SK-N-SH treated with all-trans-retinoic acid at 6 μM for 48 hours (cell line): ENCODE data around the gene TTLL6.

ENCODE experiments used
- ATAC-seq: fragments of 200-7000 bp; cut with Tn5 transposase; 3 replicates; pipeline ENCODE4 v1.9.1; 2020; ENCODE audit warnings: mild to moderate bottlenecking, moderate library complexity
- ARNTL ChIP-seq: fragments of 450-650 bp; formaldehyde crosslinking; IDR thresholded peaks from 2 replicates; pipeline ENCODE4 v1.5.0; 2020; ENCODE audit warnings: low read depth, mild to moderate bottlenecking, moderate library complexity, borderline replicate concordance
- BACH2 ChIP-seq: fragments of 250-450 bp; sonication (Bioruptor Pico); IDR thresholded peaks from 2 replicates; pipeline ENCODE4 v1.9.0; 2021; ENCODE audit warnings: mild to moderate bottlenecking, borderline replicate concordance
- ESRRG ChIP-seq: fragments of 250-450 bp; sonication (Bioruptor Pico); IDR thresholded peaks from 2 replicates; pipeline ENCODE4 v1.6.1; 2021; ENCODE audit warnings: mild to moderate bottlenecking
- GLIS3 ChIP-seq: fragments of 250-450 bp; sonication (Bioruptor Pico); IDR thresholded peaks from 2 replicates; pipeline ENCODE4 v1.5.0; 2020; ENCODE audit warnings: mild to moderate bottlenecking, moderate library complexity
- ISL1 ChIP-seq: fragments of 250-450 bp; sonication (Bioruptor Pico); IDR thresholded peaks from 2 replicates; pipeline ENCODE4 v2.1.2; 2022; ENCODE audit warnings: mild to moderate bottlenecking, moderate library complexity
- PATZ1 ChIP-seq: fragments of 250-450 bp; sonication (Bioruptor Pico); IDR thresholded peaks from 2 replicates; pipeline ENCODE4 v1.8.0; 2020; ENCODE audit warnings: mild to moderate bottlenecking, moderate library complexity, borderline replicate concordance
- PPARA ChIP-seq: fragments of 250-450 bp; sonication (Bioruptor Pico); IDR thresholded peaks from 2 replicates; pipeline ENCODE4 v1.5.0; 2020; ENCODE audit warnings: mild to moderate bottlenecking, borderline replicate concordance
- RARB ChIP-seq: fragments of 250-450 bp; sonication (Bioruptor Pico); IDR thresholded peaks from 2 replicates; pipeline ENCODE4 v1.8.0; 2021; ENCODE audit warnings: mild to moderate bottlenecking, moderate library complexity
- TCF4 ChIP-seq: fragments of 250-450 bp; sonication (Bioruptor Pico); IDR thresholded peaks from 2 replicates; pipeline ENCODE4 v1.8.0; 2021; ENCODE audit warnings: mild to moderate bottlenecking, moderate library complexity, borderline replicate concordance
- TOX ChIP-seq: fragments of 250-450 bp; sonication (Bioruptor Pico); IDR thresholded peaks from 2 replicates; pipeline ENCODE4 v1.8.0; 2021; ENCODE audit warnings: mild to moderate bottlenecking, moderate library complexity, borderline replicate concordance
- TSHZ2 ChIP-seq: fragments of 250-450 bp; sonication (Bioruptor Pico); IDR thresholded peaks from 2 replicates; pipeline ENCODE4 v1.5.0; 2020; ENCODE audit warnings: mild to moderate bottlenecking, moderate library complexity
- ZC3H10 ChIP-seq: fragments of 250-450 bp; sonication (Bioruptor Pico); IDR thresholded peaks from 2 replicates; pipeline ENCODE4 v1.5.1; 2021; ENCODE audit warnings: mild to moderate bottlenecking, moderate library complexity
- ZNF565 ChIP-seq: fragments of 450-650 bp; formaldehyde crosslinking; conservative IDR thresholded peaks from 2 replicates; pipeline ENCODE4 v1.5.0; 2020; ENCODE audit warnings: low read depth, mild to moderate bottlenecking, moderate library complexity
- ZNF8 ChIP-seq: fragments of 450-650 bp; formaldehyde crosslinking; IDR thresholded peaks from 2 replicates; pipeline ENCODE4 v1.5.0; 2020; ENCODE audit warnings: mild to moderate bottlenecking, moderate library complexity
- TF ChIP-seq, protein P1 (sequence below): fragments of 250-450 bp; sonication (Bioruptor Pico); IDR thresholded peaks from 2 replicates; pipeline ENCODE4 v1.5.1; 2020; ENCODE audit warnings: low read depth, mild to moderate bottlenecking, moderate library complexity
- TF ChIP-seq, protein P2 (sequence below): fragments of 250-450 bp; sonication (Bioruptor Pico); IDR thresholded peaks from 2 replicates; pipeline ENCODE4 v1.8.0; 2021; ENCODE audit warnings: low read depth, mild to moderate bottlenecking, moderate library complexity, borderline replicate concordance
- TF ChIP-seq, protein P3 (sequence below): fragments of 250-450 bp; sonication (Bioruptor Pico); IDR thresholded peaks from 2 replicates; pipeline ENCODE4 v1.5.1; 2021; ENCODE audit warnings: mild to moderate bottlenecking, moderate library complexity

TTLL6 gene

DNA sequence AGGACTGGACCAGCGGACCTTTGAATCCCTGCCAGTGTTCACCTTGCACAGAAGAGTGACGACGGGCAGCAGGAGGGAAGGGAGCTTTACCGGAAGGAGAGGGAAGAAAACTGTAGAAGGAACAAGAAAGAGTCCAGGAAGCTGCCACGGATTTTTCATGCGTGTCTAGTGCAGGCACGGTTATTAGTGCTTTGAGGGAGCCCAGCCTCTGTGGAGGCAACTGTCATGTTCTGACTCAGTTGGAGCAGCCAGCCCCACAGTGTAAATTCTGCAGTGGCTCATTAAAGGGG, 82.0 kb downstream of the TTLL6 start:
- TF ChIP-seq TSHZ2 (CRISPR knock-in tag) (no peak), PPARA (CRISPR knock-in tag) (no peak), ZC3H10 (CRISPR knock-in tag) (no peak), ISL1 (no peak), ZNF8 (CRISPR knock-in tag) (no peak), TCF4 (CRISPR knock-in tag) (no peak), ZNF565 (CRISPR knock-in tag) (no peak), RARB (CRISPR knock-in tag) (no peak), BACH2 (CRISPR knock-in tag) (no peak), TOX (CRISPR knock-in tag) (no peak), ARNTL (CRISPR knock-in tag) (no peak)
- ATAC-seq, result no peak

DNA sequence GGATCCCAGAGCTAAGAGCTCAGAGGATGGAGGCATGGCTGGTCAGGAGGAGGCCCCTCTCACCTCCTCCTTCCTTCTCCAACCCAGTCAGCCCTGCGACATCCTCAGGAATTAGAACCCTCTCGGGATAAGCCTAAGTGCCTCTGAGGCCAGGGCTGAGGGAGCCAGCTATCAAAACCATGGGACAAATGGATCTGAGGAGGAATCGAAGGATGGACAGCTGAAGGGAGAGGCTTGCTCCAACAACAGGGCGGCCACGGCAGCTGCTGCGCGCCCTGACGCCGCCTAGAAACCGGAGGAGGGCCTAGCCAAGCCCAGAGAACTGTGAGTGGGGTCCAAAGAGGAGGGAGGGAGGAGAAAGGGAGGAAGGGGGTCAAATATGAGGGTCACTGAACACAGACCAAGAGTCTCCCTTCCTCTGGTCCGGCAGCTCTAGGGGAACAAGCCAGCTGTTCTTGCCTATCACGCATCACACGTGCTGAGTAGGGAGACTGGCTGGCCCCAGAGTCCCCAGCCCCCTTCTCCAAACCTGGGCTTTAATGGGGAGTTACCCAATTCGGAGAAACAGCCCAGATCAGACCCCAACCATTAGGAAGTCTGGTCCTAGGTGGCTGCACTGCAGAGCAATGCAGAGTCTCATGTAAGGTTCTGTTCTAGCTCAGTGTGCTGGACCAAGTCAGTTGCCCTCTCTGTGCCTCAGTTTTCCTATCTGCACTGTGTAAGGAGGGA, 82.5 kb downstream of the TTLL6 start:
- TF ChIP-seq TCF4 (CRISPR knock-in tag), result no peak
- no peak for TF ChIP-seq ISL1
- TF ChIP-seq PATZ1, result no peak
- TF ChIP-seq ARNTL (CRISPR knock-in tag), result no peak
- TF ChIP-seq, protein P1, sequence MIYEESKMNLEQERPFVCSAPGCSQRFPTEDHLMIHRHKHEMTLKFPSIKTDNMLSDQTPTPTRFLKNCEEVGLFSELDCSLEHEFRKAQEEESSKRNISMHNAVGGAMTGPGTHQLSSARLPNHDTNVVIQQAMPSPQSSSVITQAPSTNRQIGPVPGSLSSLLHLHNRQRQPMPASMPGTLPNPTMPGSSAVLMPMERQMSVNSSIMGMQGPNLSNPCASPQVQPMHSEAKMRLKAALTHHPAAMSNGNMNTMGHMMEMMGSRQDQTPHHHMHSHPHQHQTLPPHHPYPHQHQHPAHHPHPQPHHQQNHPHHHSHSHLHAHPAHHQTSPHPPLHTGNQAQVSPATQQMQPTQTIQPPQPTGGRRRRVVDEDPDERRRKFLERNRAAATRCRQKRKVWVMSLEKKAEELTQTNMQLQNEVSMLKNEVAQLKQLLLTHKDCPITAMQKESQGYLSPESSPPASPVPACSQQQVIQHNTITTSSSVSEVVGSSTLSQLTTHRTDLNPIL (CRISPR knock-in tag), result no peak
- TF ChIP-seq, protein P2, sequence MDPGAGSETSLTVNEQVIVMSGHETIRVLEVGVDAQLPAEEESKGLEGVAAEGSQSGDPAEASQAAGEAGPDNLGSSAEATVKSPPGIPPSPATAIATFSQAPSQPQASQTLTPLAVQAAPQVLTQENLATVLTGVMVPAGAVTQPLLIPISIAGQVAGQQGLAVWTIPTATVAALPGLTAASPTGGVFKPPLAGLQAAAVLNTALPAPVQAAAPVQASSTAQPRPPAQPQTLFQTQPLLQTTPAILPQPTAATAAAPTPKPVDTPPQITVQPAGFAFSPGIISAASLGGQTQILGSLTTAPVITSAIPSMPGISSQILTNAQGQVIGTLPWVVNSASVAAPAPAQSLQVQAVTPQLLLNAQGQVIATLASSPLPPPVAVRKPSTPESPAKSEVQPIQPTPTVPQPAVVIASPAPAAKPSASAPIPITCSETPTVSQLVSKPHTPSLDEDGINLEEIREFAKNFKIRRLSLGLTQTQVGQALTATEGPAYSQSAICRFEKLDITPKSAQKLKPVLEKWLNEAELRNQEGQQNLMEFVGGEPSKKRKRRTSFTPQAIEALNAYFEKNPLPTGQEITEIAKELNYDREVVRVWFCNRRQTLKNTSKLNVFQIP, result no peak
- no peak for TF ChIP-seq RARB (CRISPR knock-in tag)
- TF ChIP-seq, protein P3, sequence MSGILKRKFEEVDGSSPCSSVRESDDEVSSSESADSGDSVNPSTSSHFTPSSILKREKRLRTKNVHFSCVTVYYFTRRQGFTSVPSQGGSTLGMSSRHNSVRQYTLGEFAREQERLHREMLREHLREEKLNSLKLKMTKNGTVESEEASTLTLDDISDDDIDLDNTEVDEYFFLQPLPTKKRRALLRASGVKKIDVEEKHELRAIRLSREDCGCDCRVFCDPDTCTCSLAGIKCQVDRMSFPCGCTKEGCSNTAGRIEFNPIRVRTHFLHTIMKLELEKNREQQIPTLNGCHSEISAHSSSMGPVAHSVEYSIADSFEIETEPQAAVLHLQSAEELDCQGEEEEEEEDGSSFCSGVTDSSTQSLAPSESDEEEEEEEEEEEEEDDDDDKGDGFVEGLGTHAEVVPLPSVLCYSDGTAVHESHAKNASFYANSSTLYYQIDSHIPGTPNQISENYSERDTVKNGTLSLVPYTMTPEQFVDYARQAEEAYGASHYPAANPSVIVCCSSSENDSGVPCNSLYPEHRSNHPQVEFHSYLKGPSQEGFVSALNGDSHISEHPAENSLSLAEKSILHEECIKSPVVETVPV (CRISPR knock-in tag), result no peak
- no peak for TF ChIP-seq GLIS3 (CRISPR knock-in tag)
- TF ChIP-seq TOX (CRISPR knock-in tag), result no peak
- ATAC-seq, result peak; percentile 14; the same call in 2 of the 3 replicates

- ATAC-seq, result peak; percentile 20; the same call in 2 of the 3 replicates
- TF ChIP-seq ESRRG (CRISPR knock-in tag), result no peak
- TF ChIP-seq, all 23 proteins: peak for 0
These were observed 83.2 kb downstream of the TTLL6 start for GRCh38 chr17:48733632-48734328.
